GM21360 (cell line): ENCODE results near the gene CDH23.

Experiments used
- ATAC-seq: cut with Tn5 transposase; IDR thresholded peaks from one replicate; pipeline ENCODE4 v1.9.1; 2021; ENCODE audit warnings: mild to moderate bottlenecking, moderate library complexity; ENCODE audit not compliant: unreplicated experiment

CDH23 gene

GRCh38 chr10:71615538-71616329 lies 219.0 kb downstream of the CDH23 start:
- ATAC-seq = no peak

DNA sequence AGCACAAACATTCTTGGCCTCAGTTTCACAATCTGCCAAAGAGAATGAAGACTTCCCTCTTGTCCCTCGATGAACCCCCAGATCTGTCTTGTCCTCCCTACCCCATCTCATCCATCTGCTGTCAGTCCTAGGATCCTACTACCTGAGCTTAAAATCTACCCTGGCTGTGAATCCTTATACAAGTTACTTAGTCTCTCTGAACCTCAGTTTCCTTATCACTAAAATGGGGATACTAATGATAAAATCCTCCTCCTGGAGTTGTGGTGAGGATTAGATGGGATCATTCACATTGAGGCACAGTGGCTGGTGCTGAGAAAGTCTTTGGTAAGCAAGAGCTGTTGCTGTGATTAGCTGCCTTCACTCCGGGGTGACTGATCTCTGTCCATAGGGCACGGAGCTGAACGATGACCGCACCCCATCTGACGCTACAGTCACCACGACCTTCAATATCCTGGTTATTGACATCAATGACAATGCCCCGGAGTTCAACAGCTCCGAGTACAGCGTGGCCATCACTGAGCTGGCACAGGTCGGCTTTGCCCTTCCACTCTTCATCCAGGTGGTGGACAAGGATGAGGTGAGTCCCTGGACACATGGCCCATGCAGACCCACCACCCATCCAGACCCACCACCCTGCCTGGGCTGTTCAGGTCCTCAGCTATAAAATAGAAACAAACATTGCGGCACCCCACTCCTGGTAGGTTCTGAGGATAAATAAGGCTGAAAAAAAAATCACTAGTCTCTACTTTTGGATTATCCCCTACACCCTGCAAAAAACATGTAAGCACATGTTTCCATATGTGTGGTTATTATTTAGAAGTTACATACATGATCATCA lies 220.3 kb downstream of the CDH23 start:
- no peak for ATAC-seq

- no peak for ATAC-seq
Observed at GRCh38 chr10:71618176-71618575, 221.5 kb downstream of the CDH23 start.

DNA sequence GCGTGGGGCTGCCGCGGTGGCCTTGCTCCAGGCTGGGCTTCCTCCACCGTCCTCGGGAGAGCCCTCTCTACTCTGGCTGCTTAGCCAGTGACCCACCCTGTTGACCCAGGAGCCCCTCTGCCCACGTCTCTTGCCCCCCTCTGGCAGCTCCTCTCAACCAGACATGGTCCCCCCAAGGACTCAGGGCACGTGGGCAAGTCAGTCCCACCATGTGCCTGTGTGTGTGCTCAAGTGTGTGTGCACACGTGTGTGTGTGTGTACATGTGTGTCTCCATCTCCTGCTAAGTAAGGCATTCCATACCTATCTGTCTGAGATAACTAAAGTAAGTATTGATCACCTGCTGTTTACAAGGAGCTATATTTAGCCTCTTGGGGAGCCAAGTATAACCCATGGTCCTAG lies 221.9 kb downstream of the CDH23 start:
- no peak for ATAC-seq

DNA sequence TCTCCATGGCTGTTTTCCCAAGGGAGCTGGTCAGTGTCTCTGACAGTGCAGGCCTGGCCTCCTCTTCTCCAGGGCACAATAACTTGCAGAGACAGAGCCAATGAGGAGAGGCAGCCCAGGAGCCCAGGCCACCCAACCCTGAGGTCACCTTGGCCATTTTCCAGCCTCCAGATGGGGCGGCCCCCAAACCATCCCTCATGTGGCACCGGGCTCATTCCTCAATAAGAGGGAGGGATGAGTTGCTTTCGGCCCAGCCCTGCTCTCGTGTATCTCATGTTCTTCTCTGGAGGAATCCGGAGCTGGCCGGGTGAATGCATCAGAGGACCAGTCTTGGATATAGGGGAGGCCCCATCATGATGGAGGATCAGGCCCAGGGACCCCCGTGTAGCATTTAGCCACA lies 223.9 kb downstream of the CDH23 start:
- ATAC-seq = no peak

- no peak for ATAC-seq
Observed at GRCh38 chr10:71621231-71622153, 224.8 kb downstream of the CDH23 start.

- ATAC-seq = no peak
Observed at GRCh38 chr10:71622154-71622526, 225.4 kb downstream of the CDH23 start.

- no peak for ATAC-seq
Observed at GRCh38 chr10:71622616-71623015, 225.9 kb downstream of the CDH23 start.

DNA sequence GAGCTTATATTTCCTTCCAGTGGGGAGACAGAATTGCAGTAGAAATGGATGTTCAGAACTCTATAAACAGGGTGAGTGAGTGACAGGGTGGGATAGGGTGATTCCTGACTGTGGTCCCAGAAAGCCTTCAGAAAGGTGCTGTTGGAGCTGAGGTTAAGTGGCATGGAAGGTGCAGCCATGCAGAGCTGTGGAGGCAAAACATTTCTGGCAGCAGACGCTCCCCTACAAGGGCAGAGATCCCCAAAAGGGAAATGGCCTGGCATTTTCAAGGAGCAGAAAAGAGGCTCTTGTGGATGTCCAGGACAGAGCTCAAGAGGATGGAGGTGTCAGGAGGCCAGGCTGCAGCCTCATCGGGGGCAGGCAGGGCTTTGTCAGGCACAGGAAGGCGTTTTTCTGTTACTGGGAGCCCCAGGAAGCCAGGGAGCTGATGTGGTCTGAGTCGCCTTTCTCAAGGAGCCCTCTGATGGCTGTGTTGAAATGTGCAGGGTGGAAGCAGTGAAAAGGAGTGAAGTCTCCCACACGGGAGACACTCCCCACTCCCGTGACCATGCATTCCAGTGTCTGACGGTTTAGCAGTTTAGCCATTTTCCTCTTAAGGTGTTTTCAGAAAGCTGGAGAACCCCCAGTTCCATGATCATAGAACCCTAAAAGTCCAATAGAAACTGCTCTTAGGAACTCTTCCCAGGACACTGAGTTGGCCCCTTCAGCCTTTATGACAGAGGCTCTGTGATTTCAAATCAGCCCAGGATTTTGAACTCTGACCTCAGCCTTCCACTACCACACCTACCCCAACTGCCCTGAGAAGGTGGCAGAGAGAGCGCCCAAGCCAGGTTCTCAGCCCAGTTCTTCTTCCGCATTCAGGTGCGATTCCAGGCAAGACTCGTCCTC lies 226.6 kb downstream of the CDH23 start:
- no peak for ATAC-seq

- no peak for ATAC-seq
Observed at GRCh38 chr10:71623986-71624291, 227.2 kb downstream of the CDH23 start.

DNA sequence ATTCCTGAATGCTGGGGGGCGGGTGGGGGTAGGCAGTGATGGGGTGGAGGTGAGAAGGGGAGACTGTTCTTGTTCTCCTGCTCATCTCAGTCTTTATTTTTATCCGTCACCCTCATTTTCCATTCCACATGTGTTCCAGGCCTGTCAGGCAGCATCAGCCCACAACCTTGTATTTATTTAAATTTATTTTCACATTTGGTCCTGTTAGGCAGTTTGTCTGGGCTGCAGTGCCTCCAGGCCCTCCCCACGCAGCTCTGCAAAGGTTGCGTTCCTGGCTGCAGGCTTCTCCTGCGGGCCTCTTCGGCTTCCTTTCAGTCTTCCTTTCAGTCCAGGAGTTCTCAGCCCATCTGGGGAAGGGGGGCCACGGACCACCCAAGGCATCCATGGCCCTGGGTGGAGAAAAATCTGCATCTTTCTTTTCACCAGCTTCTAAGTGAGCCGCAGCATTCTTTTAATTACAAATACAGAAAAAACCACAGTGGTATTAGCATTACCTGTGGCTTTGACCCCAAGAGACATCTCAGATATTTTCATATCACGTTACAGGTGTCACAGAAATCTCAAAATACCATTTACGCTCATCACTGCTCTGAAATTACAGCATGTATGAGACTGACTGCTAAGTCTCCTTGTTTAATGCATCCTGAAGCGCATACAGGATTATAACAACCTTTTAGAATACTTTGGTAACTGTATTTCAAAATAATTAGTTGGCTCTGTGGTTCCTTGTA lies 228.9 kb downstream of the CDH23 start:
- no peak for ATAC-seq

DNA sequence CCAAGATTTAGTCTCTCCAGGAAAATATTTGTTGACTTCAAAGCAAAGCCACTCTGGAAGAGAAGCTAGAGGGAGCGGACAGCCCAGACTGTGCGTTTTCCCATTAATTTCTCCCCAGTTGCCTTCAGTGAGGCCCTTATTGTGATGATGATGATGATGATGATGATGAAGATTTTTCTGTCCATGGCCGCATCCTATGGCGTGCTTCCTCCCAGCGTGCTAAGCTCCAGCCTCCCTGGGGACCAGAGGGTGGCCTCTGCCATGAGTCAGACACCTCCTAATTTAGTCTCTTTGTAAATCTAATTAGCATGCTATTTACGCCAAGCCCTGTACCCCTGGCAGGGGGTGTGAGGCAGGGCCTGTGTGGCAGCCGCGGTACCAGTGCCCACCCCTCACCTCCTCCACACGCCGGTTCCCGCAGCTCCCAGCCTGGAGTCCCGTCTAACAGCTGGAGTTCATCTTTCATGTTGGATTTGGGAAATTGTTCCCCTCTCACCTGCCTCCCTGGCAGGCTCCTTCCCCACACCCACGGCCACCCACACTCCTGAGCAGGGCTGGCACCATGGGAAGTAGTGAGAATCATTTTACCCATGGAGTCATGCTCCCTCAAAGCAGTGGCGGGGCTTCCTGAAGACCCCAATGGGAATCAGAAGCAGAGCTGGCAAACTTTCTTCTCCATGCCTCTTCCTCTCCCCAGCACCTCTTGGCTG lies 230.7 kb downstream of the CDH23 start:
- no peak for ATAC-seq

DNA sequence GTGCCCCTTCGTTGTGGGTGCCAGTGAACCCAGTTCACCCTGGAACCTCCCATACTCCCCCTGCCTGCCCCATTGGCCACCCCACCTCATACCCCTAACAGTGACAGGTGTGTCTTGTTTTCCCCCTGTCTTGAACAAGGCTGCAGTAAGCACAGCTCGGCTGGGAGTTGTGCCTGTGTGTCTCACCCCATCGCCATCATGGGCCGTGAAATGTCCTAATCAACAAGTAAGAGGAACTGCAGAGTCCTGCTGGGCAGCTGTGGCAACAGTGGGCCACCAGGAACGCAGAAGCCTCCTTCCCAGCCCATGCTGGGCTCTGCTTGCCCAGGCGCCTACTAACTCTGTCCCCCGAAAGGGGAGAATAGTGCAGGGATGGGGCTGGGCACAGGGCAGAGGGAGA lies 231.2 kb downstream of the CDH23 start:
- no peak for ATAC-seq

- no peak for ATAC-seq
Observed at GRCh38 chr10:71629131-71629530, 232.4 kb downstream of the CDH23 start.

GRCh38 chr10:71630168-71630567 lies 233.4 kb downstream of the CDH23 start:
- ATAC-seq = no peak

- no peak for ATAC-seq
Observed at GRCh38 chr10:71631007-71631861, 234.5 kb downstream of the CDH23 start.

- no peak for ATAC-seq
Observed at GRCh38 chr10:71632200-71632820, 235.6 kb downstream of the CDH23 start.
